ENCODE measurements around the gene HSD11B1. TPM values are rescaled to one million over a fixed set of nuclear protein-coding genes. Genes with fewer than 3 reads are reported as not detected.

Gene HSD11B1
- total RNA-seq, 4 donors from 2014 or later: 1.1 to 20.7 (median 2.4) TPM

- intact Hi-C loops (cut with DNase I): no loop called here
- Histone ChIP-seq H3K27me3 (no peaks in the 10 kb centered on the region), H3K27ac (no peak overlapping the region), H3K4me3 (replicated peaks in 1 of 3) (no peak overlapping the region), H3K9me3 (no peaks in the 10 kb centered on the region), H3K4me1 (no peaks in the 10 kb centered on the region), H3K36me3 (no peaks in the 10 kb centered on the region)
- no peak for TF ChIP-seq POLR2A (IDR thresholded peaks at IDR 0.05)
- no peak for TF ChIP-seq CTCF (IDR thresholded peaks at IDR 0.05)
- WGBS, 2 donors: 74 to 79% methylated on average over 3 of the region's 3 CpGs
- no peak for DNase-seq
Observed at GRCh38 chr1:209723756-209724693, 19.4 kb downstream of the HSD11B1 start.

- Histone ChIP-seq H3K9me3 (no peaks in the 10 kb centered on the region), H3K36me3 (no peaks in the 10 kb centered on the region), H3K4me1 (no peaks in the 10 kb centered on the region), H3K4me3 (replicated peaks in 1 of 3) (no peak overlapping the region), H3K27ac (no peak overlapping the region), H3K27me3 (no peaks in the 10 kb centered on the region)
- TF ChIP-seq POLR2A (IDR thresholded peaks at IDR 0.05) (no peak), CTCF (IDR thresholded peaks at IDR 0.05) (no peak)
- intact Hi-C loops (cut with DNase I): no loop called here
- 91 to 95% methylated on average over 2 of the region's 2 CpGs for WGBS, 2 donors
- no peak for DNase-seq
Observed at GRCh38 chr1:209727286-209727685, 22.6 kb downstream of the HSD11B1 start.

GRCh38 chr1:209727785-209728184 is 23.1 kb downstream of the HSD11B1 start:
- no peak overlapping the region for H3K27ac ChIP-seq
- no peak for DNase-seq
- WGBS, 2 donors: 89% methylated on average over 3 of the region's 3 CpGs
- intact Hi-C loops (cut with DNase I): no loop called here
- no peaks in the 10 kb centered on the region for H3K4me1 ChIP-seq
- no peak overlapping the region for H3K4me3 ChIP-seq (replicated peaks in 1 of 3)
- H3K9me3 ChIP-seq: no peaks in the 10 kb centered on the region
- no peak for TF ChIP-seq CTCF (IDR thresholded peaks at IDR 0.05)
- TF ChIP-seq POLR2A (IDR thresholded peaks at IDR 0.05): no peak
- H3K36me3 ChIP-seq: no peaks in the 10 kb centered on the region
- H3K27me3 ChIP-seq: no peaks in the 10 kb centered on the region

GRCh38 chr1:209728466-209728865 is 23.8 kb downstream of the HSD11B1 start:
- H3K4me3 ChIP-seq (replicated peaks in 1 of 3): no peak overlapping the region
- H3K9me3 ChIP-seq: no peaks in the 10 kb centered on the region
- no peaks in the 10 kb centered on the region for H3K27me3 ChIP-seq
- TF ChIP-seq POLR2A (IDR thresholded peaks at IDR 0.05) (no peak), CTCF (IDR thresholded peaks at IDR 0.05) (no peak)
- DNase-seq: no peak
- no peaks in the 10 kb centered on the region for H3K4me1 ChIP-seq
- no peak overlapping the region for H3K27ac ChIP-seq
- intact Hi-C loops (cut with DNase I): no loop called here
- 63 to 70% methylated on average over 1 of the region's 1 CpG for WGBS, 2 donors
- H3K36me3 ChIP-seq: no peaks in the 10 kb centered on the region

DNA sequence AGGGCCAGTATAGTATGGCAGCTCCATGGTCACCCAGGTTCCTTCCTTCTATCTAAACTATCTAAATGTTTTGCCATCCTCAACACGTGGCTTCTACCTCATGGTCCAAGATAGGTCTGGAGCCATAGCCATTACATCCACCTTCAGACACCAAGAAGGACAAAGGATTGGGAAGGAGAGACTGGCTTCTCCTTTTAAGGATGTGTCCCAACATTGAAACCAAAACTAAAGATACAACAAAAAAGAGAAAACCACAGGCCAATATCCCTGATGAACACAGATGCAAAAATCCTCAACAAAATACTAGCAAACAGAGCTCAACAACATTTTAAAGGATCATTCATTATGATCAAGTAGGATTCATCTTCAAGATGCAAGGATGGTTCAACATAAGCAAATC is 24.8 kb downstream of the HSD11B1 start:
- H3K27me3 ChIP-seq: no peaks in the 10 kb centered on the region
- H3K4me3 ChIP-seq (replicated peaks in 1 of 3): no peak overlapping the region
- no peaks in the 10 kb centered on the region for H3K9me3 ChIP-seq
- no peak overlapping the region for H3K27ac ChIP-seq
- H3K4me1 ChIP-seq: no peaks in the 10 kb centered on the region
- H3K36me3 ChIP-seq: no peaks in the 10 kb centered on the region
- TF ChIP-seq CTCF (IDR thresholded peaks at IDR 0.05) (no peak), POLR2A (IDR thresholded peaks at IDR 0.05) (no peak)
- no peak for DNase-seq
- intact Hi-C loops (cut with DNase I): no loop called here
- WGBS, 2 donors: 67 to 80% methylated on average over 1 of the region's 1 CpG
